Measurements from ENCODE around the gene ARPC4.

Gene ARPC4

GRCh38 chr3:9787714-9788113, 5.2 kb upstream of the ARPC4 start:
- no peak overlapping the region for H3K4me2 ChIP-seq (ENCODE audit: low read depth, low read length)
- no peak overlapping the region for H2AFZ ChIP-seq (ENCODE audit: low read length)
- H3F3A ChIP-seq (ENCODE audit: insufficient read depth, low read length) = no peaks in the 10 kb centered on the region
- H3K4me3 ChIP-seq (ENCODE audit: low read length) = no peak overlapping the region
- no peaks in the 10 kb centered on the region for H3K9me2 ChIP-seq (replicated peaks; ENCODE audit: insufficient read depth, low read length)
- 0 out of 2 replicates have a peak, but pooled peaks cover 2% of the 10 kb centered on the region for H3K36me3 ChIP-seq (replicated peaks; ENCODE audit: insufficient read depth, low read length)
- H3K27me3 ChIP-seq (replicated peaks; ENCODE audit: insufficient read depth, low read length) = no peaks in the 10 kb centered on the region
- H3K27ac ChIP-seq (ENCODE audit: low read length) = no peak overlapping the region
- no peaks in the 10 kb centered on the region for H3K4me1 ChIP-seq (ENCODE audit: low read length)
- no peak overlapping the region for H3K9ac ChIP-seq (ENCODE audit: low read length)
- peaks cover 7% of the 10 kb centered on the region; the same call in 1 of the 2 replicates for H3K79me2 ChIP-seq (ENCODE audit: low read length)
- TF ChIP-seq EZH2 (optimal IDR thresholded peaks at IDR 0.05; ENCODE audit: low read depth, low read length) (no peak), EZH2phosphoT487 (IDR thresholded peaks at IDR 0.05; ENCODE audit: low read length) (no peak)
- TF ChIP-seq, protein P1, sequence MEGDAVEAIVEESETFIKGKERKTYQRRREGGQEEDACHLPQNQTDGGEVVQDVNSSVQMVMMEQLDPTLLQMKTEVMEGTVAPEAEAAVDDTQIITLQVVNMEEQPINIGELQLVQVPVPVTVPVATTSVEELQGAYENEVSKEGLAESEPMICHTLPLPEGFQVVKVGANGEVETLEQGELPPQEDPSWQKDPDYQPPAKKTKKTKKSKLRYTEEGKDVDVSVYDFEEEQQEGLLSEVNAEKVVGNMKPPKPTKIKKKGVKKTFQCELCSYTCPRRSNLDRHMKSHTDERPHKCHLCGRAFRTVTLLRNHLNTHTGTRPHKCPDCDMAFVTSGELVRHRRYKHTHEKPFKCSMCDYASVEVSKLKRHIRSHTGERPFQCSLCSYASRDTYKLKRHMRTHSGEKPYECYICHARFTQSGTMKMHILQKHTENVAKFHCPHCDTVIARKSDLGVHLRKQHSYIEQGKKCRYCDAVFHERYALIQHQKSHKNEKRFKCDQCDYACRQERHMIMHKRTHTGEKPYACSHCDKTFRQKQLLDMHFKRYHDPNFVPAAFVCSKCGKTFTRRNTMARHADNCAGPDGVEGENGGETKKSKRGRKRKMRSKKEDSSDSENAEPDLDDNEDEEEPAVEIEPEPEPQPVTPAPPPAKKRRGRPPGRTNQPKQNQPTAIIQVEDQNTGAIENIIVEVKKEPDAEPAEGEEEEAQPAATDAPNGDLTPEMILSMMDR (IDR thresholded peaks at IDR 0.05; ENCODE audit: low read length) = no peak
- H4K20me1 ChIP-seq (ENCODE audit: insufficient read depth, low read length) = no peaks in the 10 kb centered on the region
- no peaks in the 10 kb centered on the region for H3K9me3 ChIP-seq (replicated peaks; ENCODE audit: insufficient read depth, low read length)
- no peak for DNase-seq

DNA sequence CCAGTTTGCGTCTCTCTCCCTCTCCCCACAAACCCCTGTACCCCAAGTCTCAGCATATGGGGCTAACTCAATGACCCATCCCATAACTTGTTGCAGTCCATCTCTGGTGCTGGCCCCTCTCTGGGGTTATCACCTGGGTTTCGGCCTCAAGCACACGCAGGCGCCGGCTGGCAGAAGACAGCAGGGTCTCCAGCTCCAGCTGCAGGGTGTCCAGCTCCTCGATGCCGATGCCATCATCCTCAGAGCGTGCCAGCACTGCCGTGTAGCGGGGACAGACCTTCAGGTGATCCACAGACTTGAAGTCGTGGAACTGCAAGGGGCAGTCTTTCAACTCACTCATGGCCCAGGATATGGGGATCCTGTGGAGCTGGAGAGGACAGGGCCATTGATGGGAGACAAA, 1.8 kb upstream of the ARPC4 start:
- Histone ChIP-seq H3K9me2 (replicated peaks; ENCODE audit: insufficient read depth, low read length) (no peaks in the 10 kb centered on the region), H3K27me3 (replicated peaks; ENCODE audit: insufficient read depth, low read length) (no peaks in the 10 kb centered on the region), H3K9me3 (replicated peaks; ENCODE audit: insufficient read depth, low read length) (no peaks in the 10 kb centered on the region), H3K27ac (ENCODE audit: low read length) (no peak overlapping the region), H3K4me1 (ENCODE audit: low read length) (no peaks in the 10 kb centered on the region), H3F3A (ENCODE audit: insufficient read depth, low read length) (no peaks in the 10 kb centered on the region), H3K79me2 (ENCODE audit: low read length) (peaks cover 40% of the 10 kb centered on the region), H2AFZ (ENCODE audit: low read length) (no peak overlapping the region), H4K20me1 (ENCODE audit: insufficient read depth, low read length) (no peaks in the 10 kb centered on the region), H3K4me3 (ENCODE audit: low read length) (no peak overlapping the region), H3K36me3 (replicated peaks; ENCODE audit: insufficient read depth, low read length) (no peaks in the 10 kb centered on the region), H3K4me2 (ENCODE audit: low read depth, low read length) (peak overlapping the region; percentile 77; the same call in 1 of the 2 replicates), H3K9ac (ENCODE audit: low read length) (no peak overlapping the region)
- DNase-seq = no peak
- TF ChIP-seq EZH2 (optimal IDR thresholded peaks at IDR 0.05; ENCODE audit: low read depth, low read length) (no peak), EZH2phosphoT487 (IDR thresholded peaks at IDR 0.05; ENCODE audit: low read length) (no peak)
- TF ChIP-seq, protein P1 (IDR thresholded peaks at IDR 0.05; ENCODE audit: low read length) = no peak

- TF ChIP-seq EZH2 (optimal IDR thresholded peaks at IDR 0.05; ENCODE audit: low read depth, low read length) = no peak
- TF ChIP-seq, protein P1 (IDR thresholded peaks at IDR 0.05; ENCODE audit: low read length) = no peak
- TF ChIP-seq EZH2phosphoT487 (IDR thresholded peaks at IDR 0.05; ENCODE audit: low read length) = no peak
- no peaks in the 10 kb centered on the region for H3K9me3 ChIP-seq (replicated peaks; ENCODE audit: insufficient read depth, low read length)
- H3K9me2 ChIP-seq (replicated peaks; ENCODE audit: insufficient read depth, low read length) = no peaks in the 10 kb centered on the region
- H3K4me1 ChIP-seq (ENCODE audit: low read length) = no peaks in the 10 kb centered on the region
- no peak for DNase-seq
- H4K20me1 ChIP-seq (ENCODE audit: insufficient read depth, low read length) = no peaks in the 10 kb centered on the region
- no peaks in the 10 kb centered on the region for H3K27me3 ChIP-seq (replicated peaks; ENCODE audit: insufficient read depth, low read length)
- no peaks in the 10 kb centered on the region for H3K36me3 ChIP-seq (replicated peaks; ENCODE audit: insufficient read depth, low read length)
- H3K4me2 ChIP-seq (ENCODE audit: low read depth, low read length) = peak overlapping the region; percentile 77
- H3K27ac ChIP-seq (ENCODE audit: low read length) = peak overlapping the region; percentile 80; the same call in 1 of the 2 replicates
- H3F3A ChIP-seq (ENCODE audit: insufficient read depth, low read length) = no peaks in the 10 kb centered on the region
- peaks cover 46% of the 10 kb centered on the region for H3K79me2 ChIP-seq (ENCODE audit: low read length)
- H2AFZ ChIP-seq (ENCODE audit: low read length) = peak overlapping the region; percentile 86
- peak overlapping the region; percentile 87 for H3K4me3 ChIP-seq (ENCODE audit: low read length)
- peak overlapping the region; percentile 94 for H3K9ac ChIP-seq (ENCODE audit: low read length)
Measured at GRCh38 chr3:9791790-9792404, 985 bp upstream of the ARPC4 start.

Data from MM.1S (cell line).